Hepatocyte (in vitro differentiated cells): ENCODE results near the gene DBP. TPM values are rescaled to one million over a fixed set of nuclear protein-coding genes. Genes with fewer than 3 reads are reported as not detected.
A peak's percentile ranks its signal among the peaks of the same experiment; 100 is the strongest.

Experiments
- DNase-seq: peaks from one replicate; pipeline ENCODE4 v3.0.0-alpha.2; 2016; ENCODE audit warnings: low spot score
- H2AFZ ChIP-seq: fragments of 200-600 bp; sonication (generic); 2 replicates; pipeline ENCODE4 v1.6.0; 2016; ENCODE audit warnings: antibody characterized with exemption, mild to moderate bottlenecking
- H3K27ac ChIP-seq: fragments of 200-600 bp; sonication (generic); 2 replicates; pipeline ENCODE4 v1.5.1; 2016; ENCODE audit warnings: mild to moderate bottlenecking
- H3K27me3 ChIP-seq: fragments of 200-600 bp; sonication (generic); 2 replicates; pipeline ENCODE4 v1.6.1; 2016
- H3K36me3 ChIP-seq: fragments of 200-600 bp; sonication (generic); replicated peaks from 2 replicates; pipeline ENCODE4 v1.5.1; 2016; ENCODE audit warnings: low read depth; ENCODE audit not compliant: insufficient read depth
- H3K4me1 ChIP-seq: fragments of 200-600 bp; sonication (generic); 2 replicates; pipeline ENCODE4 v1.5.1; 2016; ENCODE audit warnings: mild to moderate bottlenecking, moderate library complexity; ENCODE audit not compliant: insufficient read depth
- H3K4me2 ChIP-seq: fragments of 200-600 bp; sonication (generic); 2 replicates; pipeline ENCODE4 v1.6.0; 2016
- H3K4me3 ChIP-seq: fragments of 200-600 bp; sonication (generic); 2 replicates; pipeline ENCODE4 v1.5.1; 2016; ENCODE audit warnings: mild to moderate bottlenecking
- H3K79me2 ChIP-seq: fragments of 200-600 bp; sonication (generic); 2 replicates; pipeline ENCODE4 v1.6.0; 2017; ENCODE audit warnings: mild to moderate bottlenecking
- H3K9me2 ChIP-seq: fragments of 200-600 bp; sonication (generic); replicated peaks from 2 replicates; pipeline ENCODE4 v1.6.0; 2017; ENCODE audit warnings: mild to moderate bottlenecking; ENCODE audit not compliant: insufficient read depth
- H3K9me3 ChIP-seq: fragments of 200-600 bp; sonication (generic); 2 replicates; pipeline ENCODE4 v1.5.1; 2016; ENCODE audit warnings: low read depth, mild to moderate bottlenecking
- H4K20me1 ChIP-seq: fragments of 200-600 bp; sonication (generic); 2 replicates; pipeline ENCODE4 v1.6.0; 2016; ENCODE audit warnings: mild to moderate bottlenecking; ENCODE audit not compliant: insufficient read depth, poor library complexity, severe bottlenecking
- CTCF ChIP-seq: fragments of 200-600 bp; sonication (generic); IDR thresholded peaks from 2 replicates; pipeline ENCODE4 v1.5.1; 2016; ENCODE audit warnings: antibody characterized with exemption, mild to moderate bottlenecking; ENCODE audit not compliant: poor library complexity
- EZH2 ChIP-seq: fragments of 200-600 bp; sonication (generic); IDR thresholded peaks from 2 replicates; pipeline ENCODE4 v1.6.1; 2016; ENCODE audit warnings: antibody characterized with exemption, mild to moderate bottlenecking, borderline replicate concordance
- EZH2phosphoT487 ChIP-seq: fragments of 200-600 bp; sonication (generic); IDR thresholded peaks from one replicate; pipeline ENCODE4 v1.6.1; 2018; ENCODE audit warnings: antibody characterized with exemption, mild to moderate bottlenecking, low read depth, moderate library complexity; ENCODE audit not compliant: unreplicated experiment, severe bottlenecking
- WGBS: methylation state at CpG from one replicate; pipeline ENCODE4 v1.1.6; 2016; ENCODE audit warnings: low lambda C conversion rate; ENCODE audit errors: missing lambda C conversion rate; 5-methylcytosine and 5-hydroxymethylcytosine counted together
- polyA plus RNA-seq: library from polyadenylated mRNA; unstranded; fragments of >200 nt; fragmentation: Nextera tagmentation; extraction: Ambion mirVana; gene quantifications from 2 replicates; pipeline ENCODE4 v1.2.1, GENCODE V29; 2016
- total RNA-seq: library from RNA; depleted of rRNA; stranded (reverse); fragments of >200 nt; gene quantifications from 2 replicates; pipeline ENCODE4 v1.2.3, GENCODE V29; 2014

DBP gene
- total and polyA plus RNA-seq, 2 experiments from 2014 or later: 5.4 to 11.8 TPM

- 11% methylated on average over 46 of the region's 47 CpGs for WGBS
- TF ChIP-seq EZH2: no peak
- TF ChIP-seq CTCF: peak; percentile 30
- no peak for TF ChIP-seq EZH2phosphoT487
- H3K79me2 ChIP-seq: peaks cover 10% of the 10 kb centered on the region
- H4K20me1 ChIP-seq: no peaks in the 10 kb centered on the region
- peak overlapping the region; percentile 80 for H3K27ac ChIP-seq
- peak; percentile 89 for DNase-seq
- H3K4me1 ChIP-seq: peaks cover 48% of the 10 kb centered on the region
- no peaks in the 10 kb centered on the region for H3K9me2 ChIP-seq
- peak overlapping the region; percentile 66 for H3K4me2 ChIP-seq
- no peak overlapping the region for H3K4me3 ChIP-seq
- H3K36me3 ChIP-seq: no peaks in the 10 kb centered on the region
- no peaks in the 10 kb centered on the region for H3K27me3 ChIP-seq
- no peak overlapping the region for H2AFZ ChIP-seq
- no peaks in the 10 kb centered on the region for H3K9me3 ChIP-seq
Observed at GRCh38 chr19:48630296-48631063, 6.7 kb downstream of the DBP start.

- peak overlapping the region; percentile 66 for H3K4me2 ChIP-seq
Observed at GRCh38 chr19:48629599-48630295, 7.4 kb downstream of the DBP start.

DNA sequence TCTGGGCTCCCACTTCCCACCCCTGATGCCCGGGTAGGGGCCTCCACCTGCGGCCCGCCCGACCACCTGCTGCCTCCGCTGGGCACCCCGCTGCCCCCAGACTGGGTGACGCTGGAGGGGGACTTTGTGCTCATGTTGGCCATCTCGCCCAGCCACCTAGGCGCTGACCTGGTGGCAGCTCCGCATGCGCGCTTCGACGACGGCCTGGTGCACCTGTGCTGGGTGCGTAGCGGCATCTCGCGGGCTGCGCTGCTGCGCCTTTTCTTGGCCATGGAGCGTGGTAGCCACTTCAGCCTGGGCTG, 7.9 kb downstream of the DBP start:
- H3K4me3 ChIP-seq: no peak overlapping the region
- no peak for DNase-seq
- no peak overlapping the region for H2AFZ ChIP-seq
- H4K20me1 ChIP-seq: no peaks in the 10 kb centered on the region
- H3K4me2 ChIP-seq: no peak overlapping the region
- peaks cover 41% of the 10 kb centered on the region for H3K4me1 ChIP-seq
- H3K9me2 ChIP-seq: no peaks in the 10 kb centered on the region
- H3K36me3 ChIP-seq: no peaks in the 10 kb centered on the region
- TF ChIP-seq EZH2 (no peak), EZH2phosphoT487 (no peak), CTCF (no peak)
- WGBS: 95% methylated on average over 15 of the region's 22 CpGs
- no peaks in the 10 kb centered on the region for H3K27me3 ChIP-seq
- H3K27ac ChIP-seq: no peak overlapping the region
- no peaks in the 10 kb centered on the region for H3K9me3 ChIP-seq
- peaks cover 21% of the 10 kb centered on the region for H3K79me2 ChIP-seq

More at GRCh38 chr19:48629599-48630295, 7.4 kb downstream of the DBP start:
- Histone ChIP-seq H3K4me1 (peaks cover 44% of the 10 kb centered on the region), H3K27me3 (no peaks in the 10 kb centered on the region), H3K27ac (peak overlapping the region; percentile 80), H3K9me2 (no peaks in the 10 kb centered on the region), H3K36me3 (no peaks in the 10 kb centered on the region), H3K9me3 (no peaks in the 10 kb centered on the region), H3K79me2 (peaks cover 17% of the 10 kb centered on the region), H4K20me1 (no peaks in the 10 kb centered on the region), H2AFZ (no peak overlapping the region), H3K4me3 (no peak overlapping the region)
- 43% methylated on average over 43 of the region's 48 CpGs for WGBS
- DNase-seq: peak; percentile 79
- TF ChIP-seq EZH2phosphoT487 (no peak), EZH2 (no peak), CTCF (no peak)
